Vagina (tissue), 2 donors: ENCODE measurements around the gene GRAMD1B.

ENCODE experiments used
- CTCF ChIP-seq, 3 experiments: fragments of 450-650 bp in 2 of 3; fragments of 200-600 bp in 1 of 3; sonication (generic) in 1 of 3; IDR thresholded peaks; one replicate each; pipeline ENCODE4 v1.5.1; 2017 to 2019; ENCODE audit warnings: antibody characterized with exemption in 3 of 3, mild to moderate bottlenecking in 2 of 3, moderate library complexity in 2 of 3
- POLR2A ChIP-seq, 2 donors: fragments of 450-650 bp; IDR thresholded peaks; one replicate each; pipeline ENCODE4 v1.6.1; 2017; ENCODE audit warnings: antibody characterized with exemption in 2 of 2, mild to moderate bottlenecking in 2 of 2, moderate library complexity in 2 of 2
- POLR2AphosphoS5 ChIP-seq, 2 donors: sonication (generic); formaldehyde crosslinking; IDR thresholded peaks; one replicate each; pipeline ENCODE4 v1.9.0; 2017; ENCODE audit warnings: antibody characterized with exemption in 2 of 2, mild to moderate bottlenecking in 2 of 2, low read depth in 1 of 2; ENCODE audit not compliant: insufficient read depth in 1 of 2

GRCh38 chr11:123482218-123482617 is 52.1 kb downstream of the GRAMD1B start:
- TF ChIP-seq CTCF (IDR thresholded peaks at IDR 0.05) (no peak), POLR2A (IDR thresholded peaks at IDR 0.05) (no peak), POLR2AphosphoS5 (IDR thresholded peaks at IDR 0.05; ENCODE audit: insufficient read depth in 1 of 2, low read depth in 1 of 2) (no peak)
